RPMI7951 (cell line): ENCODE data around the gene NKAP. TPM values are rescaled to one million over a fixed set of nuclear protein-coding genes. Genes with fewer than 3 reads are reported as not detected.

Source experiments
- total RNA-seq: library from RNA; depleted of rRNA; stranded (reverse); fragments of >200 nt; shearing (Covaris generic); gene quantifications from 2 replicates; pipeline ENCODE4 v1.2.3, GENCODE V29; 2014; rRNA removed

The NKAP gene
- total RNA-seq, 1 experiment from 2014 or later: 2.9 TPM

Other genes starting within 250 kb of the NKAP start
- gene SOWAHD, start 185.2 kb downstream of the NKAP start, total RNA-seq: 0.10 TPM in 1 of 2 replicates, not detected in the other
- gene RPL39, start 152.1 kb downstream of the NKAP start, total RNA-seq: 2,449 and 3,058 TPM in 2 replicates
- gene UPF3B, start 90.8 kb downstream of the NKAP start, total RNA-seq: 2.6 and 3.8 TPM in 2 replicates
- 13.5 and 16.2 TPM in 2 replicates for gene RNF113A, start 72.0 kb downstream of the NKAP start, total RNA-seq
- 71.4 and 78.7 TPM in 2 replicates for gene NDUFA1, start 71.9 kb downstream of the NKAP start, total RNA-seq
- not detected in 2 replicates for gene AKAP14, start 47.9 kb downstream of the NKAP start, total RNA-seq
- gene RHOXF2B, start 133.9 kb upstream of the NKAP start, total RNA-seq: 0.24 TPM in 1 of 2 replicates, not detected in the other
- gene RHOXF1, start 172.2 kb upstream of the NKAP start, total RNA-seq: not detected in 2 replicates
- 0.29 TPM in 1 of 2 replicates, not detected in the other for gene RHOXF2, start 214.9 kb upstream of the NKAP start, total RNA-seq